HS-27A (cell line): Measurements from ENCODE around the gene MIF4GD.
"Not testable (repeated sequence)": the region's sequence is repeated elsewhere in the genome, so short reads cannot be mapped to it uniquely, and the experiment has no call there.

Experiments used
- DNase-seq: peaks from one replicate; pipeline ENCODE4 v3.0.0-alpha.2; 2012; ENCODE audit warnings: low read depth, missing footprints

Gene MIF4GD

DNA sequence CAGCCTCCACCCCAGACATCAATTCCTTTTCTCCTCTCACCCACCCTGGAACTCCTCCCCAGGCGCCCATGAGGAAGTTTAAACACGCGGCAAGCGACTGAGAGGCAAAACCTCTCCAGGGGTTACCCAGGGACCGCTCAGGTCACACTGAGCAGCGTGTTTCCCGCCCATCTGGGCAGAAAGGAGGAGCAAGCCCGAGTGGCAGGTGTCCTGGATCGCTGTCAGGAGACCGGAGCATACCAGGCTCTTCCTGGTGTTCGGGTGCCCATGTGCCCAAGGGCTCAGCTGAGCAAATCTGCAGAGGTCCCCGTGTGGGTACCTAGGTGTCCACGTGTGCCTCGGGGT, 17.7 kb upstream of the MIF4GD start:
- DNase-seq: no peak

DNA sequence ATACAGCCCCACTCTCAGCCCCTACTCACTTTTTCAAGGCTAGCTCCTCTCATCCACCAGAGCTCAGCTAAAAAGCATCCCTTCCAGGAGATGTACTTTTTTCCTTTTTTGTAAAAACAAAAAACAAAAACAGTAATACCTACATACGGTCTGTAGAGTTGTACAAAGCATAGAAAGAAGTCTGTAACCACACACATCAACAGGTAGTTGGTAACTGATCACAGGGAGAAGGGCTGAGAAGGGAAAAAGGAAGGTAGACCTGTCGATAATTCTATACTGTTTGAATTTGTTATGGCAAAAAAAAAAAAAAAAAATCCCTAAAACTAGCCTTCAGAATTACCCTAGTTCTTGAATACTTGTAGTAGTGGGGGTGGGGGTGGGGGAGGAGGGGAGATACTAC, 17.3 kb upstream of the MIF4GD start:
- no peak for DNase-seq

DNA sequence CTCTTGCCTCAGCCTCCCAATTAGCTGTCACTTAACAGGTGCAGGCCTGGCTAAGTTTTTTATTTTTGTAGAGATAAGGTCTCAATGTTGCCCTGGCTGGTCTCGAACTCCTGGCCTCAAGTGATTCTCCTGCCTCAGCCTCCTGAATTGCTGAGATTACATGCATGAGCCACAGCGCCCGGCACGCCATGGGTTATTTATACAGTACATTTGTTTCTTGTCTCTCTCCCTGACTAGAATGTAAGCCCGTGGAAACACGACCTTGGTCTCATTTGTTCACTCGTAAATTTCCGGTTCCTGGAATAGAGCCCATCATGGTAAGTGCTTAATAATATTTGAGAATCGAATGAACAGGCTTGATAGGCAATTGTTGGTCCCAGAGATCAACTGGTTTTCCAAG, 16.2 kb upstream of the MIF4GD start:
- DNase-seq: no peak

DNA sequence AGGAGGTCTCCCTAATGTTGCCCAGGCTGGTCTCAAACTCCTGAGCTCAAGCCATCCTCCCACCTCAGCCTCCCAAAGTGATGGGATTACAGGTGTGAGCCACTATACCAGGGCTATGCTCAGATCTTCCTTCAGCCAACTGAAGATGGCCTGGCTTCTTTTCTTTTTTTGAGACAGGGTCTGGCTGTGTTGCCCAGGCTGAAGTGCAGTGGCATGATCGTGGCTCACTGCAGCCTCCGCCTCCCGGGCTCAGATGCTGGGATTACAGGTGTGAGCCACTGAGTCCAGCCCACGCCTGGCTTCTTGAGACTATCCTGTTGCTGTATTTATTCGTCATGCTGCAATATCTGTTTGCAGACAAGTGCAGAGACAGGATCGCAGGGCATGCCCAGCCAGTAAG, 14.1 kb upstream of the MIF4GD start:
- DNase-seq: no peak

DNA sequence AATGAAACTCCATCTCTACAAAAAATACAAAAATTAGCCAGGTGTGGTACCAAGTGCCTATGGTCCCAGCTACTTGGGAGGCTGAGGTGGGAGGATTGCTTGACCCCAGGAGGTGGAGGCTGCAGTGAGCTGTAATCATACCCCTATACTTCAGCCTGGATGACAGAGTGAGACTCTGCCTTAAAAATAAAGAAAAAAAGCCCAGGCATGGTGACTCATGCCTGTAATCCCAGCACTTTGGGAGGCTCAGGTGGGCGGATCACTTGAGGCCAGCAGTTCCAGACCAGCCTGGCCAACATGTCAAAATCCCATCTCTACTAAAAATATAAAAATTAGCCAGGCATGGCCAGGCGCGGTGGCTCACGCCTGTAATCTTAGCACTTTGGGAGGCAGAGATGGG, 9.2 kb upstream of the MIF4GD start:
- DNase-seq: not testable (repeated sequence)

DNA sequence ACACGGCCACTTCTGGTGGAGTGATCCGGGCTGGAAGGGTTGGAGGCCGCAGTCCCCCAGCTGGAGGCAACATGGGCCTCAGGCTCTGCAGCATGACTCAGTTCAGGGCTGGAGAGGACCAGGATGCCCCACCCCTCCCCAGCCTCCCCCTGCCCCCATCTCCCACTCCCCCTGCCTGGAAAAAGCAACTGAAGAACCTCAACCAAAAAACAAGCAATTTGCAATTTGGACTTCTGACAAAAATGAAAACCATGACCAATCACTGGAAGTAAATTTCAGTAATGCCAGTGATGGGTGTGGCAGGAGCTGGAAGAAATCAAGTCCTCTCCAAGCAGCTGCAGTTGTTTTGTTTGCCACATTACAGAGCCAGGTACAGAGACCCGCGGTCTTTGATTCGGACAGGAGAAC, 6.6 kb upstream of the MIF4GD start:
- DNase-seq: peak; percentile 35

DNA sequence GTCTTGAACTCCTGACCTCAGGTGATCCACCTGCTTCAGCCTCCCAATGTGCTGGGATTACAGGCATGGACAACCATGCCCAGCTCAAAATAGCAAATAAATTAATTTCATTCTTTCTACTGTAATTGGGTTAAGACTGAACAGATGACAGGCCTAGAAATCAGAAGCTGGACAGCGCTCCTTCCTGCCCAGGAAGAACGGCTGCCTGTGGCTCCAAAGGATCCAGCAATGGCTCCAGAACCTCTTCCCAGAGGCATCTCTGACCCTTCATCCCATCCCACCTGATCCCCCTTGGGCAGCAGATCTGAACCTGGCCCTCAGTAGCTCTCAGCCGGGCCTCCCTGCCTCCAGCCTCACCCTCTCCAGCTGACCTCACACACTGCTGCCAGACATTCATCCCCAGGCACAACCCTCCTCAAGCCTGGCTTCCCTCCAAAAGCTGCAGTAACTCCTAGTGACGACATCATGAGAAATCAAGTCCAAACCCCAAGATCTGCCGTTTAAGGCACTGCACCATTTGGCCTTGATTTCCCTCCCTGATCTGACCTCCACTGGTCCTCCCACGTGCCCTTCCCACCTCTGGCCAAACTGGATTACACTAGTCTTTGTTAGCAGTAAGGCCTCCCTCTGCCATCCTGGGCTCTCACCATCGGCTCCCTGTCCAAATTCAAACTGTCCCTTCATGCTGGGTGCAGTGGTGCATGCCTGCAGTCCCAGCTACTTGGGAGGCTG, 3.1 kb upstream of the MIF4GD start:
- DNase-seq: no peak

DNA sequence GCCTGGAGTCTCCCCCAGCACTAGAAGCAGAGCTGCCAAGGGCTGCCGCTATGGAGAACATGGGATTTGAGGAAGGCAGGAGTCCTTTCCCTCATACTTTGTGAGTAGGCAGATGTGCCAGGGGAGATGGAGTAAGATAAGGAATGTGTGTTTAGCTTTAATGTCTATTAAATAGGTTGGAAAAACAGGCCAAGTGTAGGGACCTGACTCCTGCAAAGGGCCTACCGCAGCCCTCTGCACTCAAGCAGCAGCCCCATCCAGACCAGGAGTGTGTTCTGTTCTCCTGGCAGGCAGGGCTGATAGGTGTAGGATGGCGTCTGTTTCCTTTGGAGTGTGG, 1.8 kb upstream of the MIF4GD start:
- no peak for DNase-seq

DNA sequence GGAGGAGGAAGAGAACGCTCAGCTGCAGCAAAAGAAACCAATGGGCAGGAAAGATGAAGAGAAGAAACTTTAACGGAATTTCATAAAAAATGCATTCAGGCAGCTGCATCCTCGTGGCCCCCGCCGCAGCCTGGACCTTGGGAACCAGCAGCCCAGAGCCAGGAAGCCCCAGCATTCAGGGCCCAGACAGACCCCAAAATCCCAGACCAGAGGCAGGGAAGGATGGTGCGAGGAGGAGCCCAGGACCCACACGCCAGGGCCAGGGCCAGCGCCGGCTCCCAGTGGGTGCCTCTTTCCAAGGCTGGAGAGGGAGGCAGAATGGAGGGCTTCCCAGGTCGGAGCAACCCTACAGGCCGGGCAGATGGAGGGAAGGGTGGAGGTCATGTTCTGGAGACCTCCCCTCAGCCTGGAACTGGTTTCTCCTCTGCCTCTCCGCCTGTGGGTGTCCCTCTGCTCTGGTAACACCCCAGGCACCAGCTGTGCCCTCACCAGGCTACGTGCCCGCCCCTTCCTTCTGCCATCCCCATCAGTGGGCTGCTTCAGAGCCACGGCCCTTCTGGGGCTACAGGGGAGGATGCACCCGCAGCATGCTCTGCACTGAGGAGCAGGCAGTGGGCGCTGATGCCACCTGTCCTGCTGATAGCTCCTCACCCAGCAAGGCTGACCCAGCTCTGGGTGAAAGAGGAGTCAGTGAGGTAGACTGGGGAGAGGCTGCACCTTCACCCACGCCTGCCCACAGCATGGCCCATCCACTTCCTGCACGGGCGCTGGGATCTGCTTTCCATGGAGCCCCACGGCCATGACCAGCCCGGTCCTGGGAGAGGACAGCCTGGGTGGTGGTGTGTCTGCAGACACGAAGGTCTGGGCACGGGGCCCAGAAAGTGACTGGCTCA, 1.2 kb upstream of the MIF4GD start:
- DNase-seq: no peak

DNA sequence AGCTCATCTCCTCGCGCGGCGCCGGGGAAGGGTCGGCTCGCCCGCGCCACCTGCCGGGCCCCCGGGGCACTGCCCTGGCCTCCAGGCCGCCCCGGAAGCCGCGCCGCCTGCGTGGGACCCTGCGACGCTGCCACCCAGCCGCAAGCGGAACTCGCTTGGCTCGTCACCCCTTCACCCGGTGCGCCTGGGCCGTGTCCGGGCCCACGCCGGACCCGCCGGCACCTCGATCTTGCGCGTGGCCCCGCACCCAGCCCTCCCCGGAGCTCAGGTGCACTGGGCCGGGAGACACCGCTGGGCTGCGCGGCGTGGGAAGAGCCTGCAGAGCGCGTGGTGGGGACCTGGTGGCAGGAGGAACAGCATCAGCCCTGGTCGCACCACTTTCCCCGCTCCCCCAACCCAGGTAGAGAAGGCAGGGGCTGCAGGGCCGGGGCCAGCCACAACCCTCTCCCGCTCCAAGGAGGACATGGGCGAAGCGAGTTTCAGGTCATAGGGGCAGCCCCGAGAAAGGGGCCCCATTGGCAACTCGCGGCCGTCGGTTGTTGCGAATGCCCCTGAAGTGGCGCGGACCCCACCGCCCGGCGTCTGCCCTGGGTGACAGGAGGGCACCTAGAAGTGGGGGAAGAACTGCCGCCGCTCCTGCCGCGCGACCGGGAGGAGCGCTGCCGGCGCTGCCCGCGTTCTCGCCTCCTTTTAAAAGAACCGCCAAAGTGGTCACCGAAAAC, 363 bp upstream of the MIF4GD start:
- DNase-seq: no peak

DNA sequence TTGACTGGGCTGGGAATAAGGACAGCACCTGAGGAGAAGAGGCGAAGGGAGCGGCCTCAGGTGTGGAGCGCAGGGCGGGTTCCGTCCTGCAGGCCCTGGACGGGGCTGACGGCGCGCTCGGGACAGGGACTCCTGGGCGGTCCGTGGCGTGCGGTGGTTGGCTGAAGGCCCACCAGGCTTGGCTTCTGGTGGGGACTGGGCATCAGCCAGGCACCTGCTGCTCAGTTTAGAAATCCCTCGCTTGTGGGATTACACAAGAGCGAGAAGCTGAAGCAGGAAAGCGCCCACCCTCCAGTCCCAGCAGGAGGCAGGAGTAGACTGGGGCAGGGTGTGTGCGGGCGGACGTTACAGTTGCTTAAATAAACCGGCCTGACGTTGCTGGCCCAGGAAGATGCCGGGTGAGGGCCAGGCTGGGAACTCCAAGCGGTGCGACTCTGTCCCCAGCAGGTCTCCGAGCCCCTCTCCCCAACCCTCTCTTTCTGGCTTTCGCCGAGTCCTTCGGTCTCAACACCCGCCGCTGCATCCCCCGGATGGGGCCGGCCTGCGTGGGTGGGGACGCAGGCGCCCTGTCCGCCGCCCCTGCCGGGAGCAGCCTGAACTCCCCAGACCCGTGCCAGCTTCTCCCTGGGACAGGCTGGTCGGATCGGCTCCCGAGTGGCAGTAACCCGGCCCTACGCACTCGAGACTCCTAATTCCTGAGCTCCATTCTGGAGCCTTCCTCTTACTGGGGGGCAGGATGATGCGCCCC, 639 bp downstream of the MIF4GD start:
- no peak for DNase-seq

DNA sequence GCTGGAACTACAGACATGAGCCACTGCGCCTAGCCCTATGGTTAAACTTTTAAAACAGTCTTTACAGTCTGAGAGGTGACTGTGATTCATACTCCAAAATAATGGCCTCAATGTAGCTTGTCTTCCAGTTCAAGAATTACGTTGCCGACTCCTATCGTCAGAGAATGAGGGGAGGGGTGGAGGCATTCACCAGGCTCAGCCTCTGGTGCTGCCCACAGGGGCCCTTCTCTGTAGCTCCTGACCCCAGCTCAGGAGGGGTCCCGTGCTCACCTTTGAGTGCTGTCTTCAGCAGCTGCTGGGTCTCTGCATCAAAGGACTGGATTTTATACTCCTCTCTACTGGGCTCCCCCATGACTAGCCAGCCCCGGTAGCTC, 1.2 kb downstream of the MIF4GD start:
- DNase-seq: no peak

DNA sequence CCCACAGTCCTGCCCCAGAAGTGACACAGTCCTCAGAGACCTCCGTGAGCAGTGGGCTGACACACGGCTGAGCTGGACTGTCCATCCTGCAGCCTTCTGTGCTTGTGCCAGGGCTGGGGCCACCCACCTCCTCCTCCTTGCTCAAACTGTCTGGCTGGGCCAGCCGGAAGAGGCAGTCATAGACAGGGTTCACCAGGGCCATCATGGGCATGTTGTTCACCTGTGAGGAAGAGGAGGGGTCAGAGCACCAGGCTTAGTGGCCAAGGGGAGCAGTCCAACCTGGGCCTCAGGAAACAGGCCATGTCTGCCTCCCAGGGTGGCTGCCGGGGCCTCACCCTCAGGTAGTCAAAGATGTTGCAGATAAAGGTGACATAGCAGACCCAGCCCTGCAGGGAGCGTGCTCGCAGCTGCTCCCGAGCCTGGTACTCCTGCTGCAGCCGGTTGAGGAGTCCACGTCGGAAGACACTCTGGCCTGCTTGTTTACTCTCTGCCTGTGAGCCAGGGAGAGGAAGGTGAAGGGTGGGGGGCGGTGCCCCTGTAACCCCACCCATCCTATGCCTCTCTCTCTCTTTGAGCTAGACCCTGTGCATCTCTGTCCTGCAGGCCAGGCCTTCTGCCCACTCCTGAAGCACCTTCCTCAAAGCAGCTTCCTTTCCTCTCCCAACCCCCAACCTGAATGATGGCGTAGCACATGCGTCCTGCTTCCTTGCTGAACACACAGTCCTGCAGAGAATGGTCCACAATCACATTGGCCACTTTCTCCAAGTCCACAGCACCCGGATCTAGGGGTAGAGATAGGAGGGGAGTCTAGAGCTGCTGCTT, 3.4 kb downstream of the MIF4GD start:
- no peak for DNase-seq

DNA sequence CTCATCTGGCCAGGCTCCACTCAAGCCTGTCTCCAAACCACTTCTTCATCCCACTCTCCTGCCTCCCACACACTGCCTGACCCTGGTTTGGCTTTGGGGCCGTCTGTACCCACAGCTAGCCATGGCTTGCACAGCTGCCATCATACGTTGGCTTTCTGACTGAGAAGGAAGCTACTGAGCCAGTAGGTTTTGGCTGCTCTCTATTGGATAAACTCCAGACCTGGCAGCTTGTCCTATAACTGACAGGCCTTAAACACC, 3.9 kb downstream of the MIF4GD start:
- no peak for DNase-seq

DNA sequence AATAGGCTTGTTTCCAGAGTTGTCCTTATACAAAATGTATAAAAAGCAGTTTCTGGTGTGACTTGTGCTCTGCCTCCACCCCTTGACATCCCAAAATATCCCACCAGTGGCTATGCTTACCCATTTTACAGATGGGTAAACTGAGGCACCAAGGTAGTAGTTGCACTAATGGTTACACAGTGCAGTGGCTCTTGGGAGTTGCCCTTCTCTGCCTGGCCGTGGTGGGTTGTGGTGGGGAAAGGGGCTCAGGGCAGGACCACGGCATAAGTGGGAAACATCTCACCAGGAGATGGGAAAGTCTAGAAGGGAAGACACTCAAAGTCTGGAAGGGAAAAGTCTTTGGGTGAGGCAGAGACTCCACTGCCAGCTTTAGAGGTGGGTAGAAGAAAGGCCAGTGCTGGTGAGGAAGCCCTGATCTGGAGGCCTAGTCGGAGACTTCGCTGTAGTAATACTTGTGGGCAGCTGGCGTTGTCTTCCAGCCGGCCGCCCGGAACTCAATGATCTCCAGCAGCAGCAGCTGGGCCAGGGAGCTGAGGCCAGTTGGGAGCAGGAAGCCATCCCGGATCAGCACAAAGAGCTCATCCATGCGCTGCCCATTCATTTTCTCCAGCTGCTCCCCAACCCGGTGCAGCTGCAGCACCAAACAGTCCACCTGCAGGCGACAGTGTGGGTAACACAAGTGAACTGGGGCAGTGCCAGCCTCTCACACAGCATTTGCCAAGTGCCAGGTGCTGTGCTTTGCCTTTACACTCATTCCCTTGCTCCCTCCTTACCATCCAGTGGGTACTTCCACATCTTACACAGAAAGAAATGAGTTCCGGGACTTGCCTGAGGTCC, 4.5 kb downstream of the MIF4GD start:
- no peak for DNase-seq

DNA sequence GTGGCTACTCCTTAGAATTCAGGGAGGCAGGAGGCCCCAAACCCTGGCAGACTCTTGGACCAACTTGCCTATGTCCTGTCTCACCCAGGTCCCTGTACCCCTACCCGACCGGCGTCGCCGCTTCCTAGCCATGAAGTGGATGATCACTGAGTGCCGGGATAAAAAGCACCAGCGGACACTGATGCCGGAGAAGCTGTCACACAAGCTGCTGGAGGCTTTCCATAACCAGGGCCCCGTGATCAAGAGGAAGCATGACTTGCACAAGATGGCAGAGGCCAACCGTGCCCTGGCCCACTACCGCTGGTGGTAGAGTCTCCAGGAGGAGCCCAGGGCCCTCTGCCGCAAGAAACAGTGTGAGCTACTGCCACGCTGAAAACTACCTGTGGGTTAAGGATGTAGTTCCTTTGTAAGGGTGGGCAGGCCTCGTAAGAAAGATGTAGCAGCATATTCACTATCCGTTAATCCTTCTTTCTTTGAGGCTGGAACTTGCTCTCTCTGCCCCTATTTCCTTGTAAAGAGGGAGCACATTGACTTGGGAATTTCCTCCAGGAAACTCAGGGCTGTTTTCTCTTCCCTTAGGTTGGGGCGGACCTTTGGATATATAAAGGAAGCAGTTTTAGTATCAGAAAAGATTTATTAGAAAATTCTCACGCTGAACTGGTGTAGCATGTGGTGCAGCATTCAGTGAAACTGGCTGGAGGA, 5.3 kb downstream of the MIF4GD start:
- DNase-seq: no peak

DNA sequence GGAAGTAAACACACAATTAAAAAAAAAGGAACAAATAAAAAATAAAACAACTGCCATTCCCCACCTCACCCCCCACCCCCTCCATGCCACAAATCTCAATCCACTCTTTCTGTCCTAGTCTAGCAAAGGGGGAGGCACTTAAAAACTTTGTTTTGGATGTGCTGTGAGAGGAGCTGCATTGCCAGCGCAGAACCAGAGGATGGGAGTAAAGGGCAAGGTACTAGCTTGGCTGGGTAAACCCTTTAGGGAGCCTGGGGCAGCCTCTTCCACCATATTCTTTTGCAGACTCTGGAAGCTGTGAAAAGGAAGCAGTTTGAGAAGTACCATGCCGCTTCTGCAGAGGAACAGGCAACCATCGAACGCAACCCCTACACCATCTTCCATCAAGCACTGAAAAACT, 8.0 kb downstream of the MIF4GD start:
- DNase-seq: no peak

DNA sequence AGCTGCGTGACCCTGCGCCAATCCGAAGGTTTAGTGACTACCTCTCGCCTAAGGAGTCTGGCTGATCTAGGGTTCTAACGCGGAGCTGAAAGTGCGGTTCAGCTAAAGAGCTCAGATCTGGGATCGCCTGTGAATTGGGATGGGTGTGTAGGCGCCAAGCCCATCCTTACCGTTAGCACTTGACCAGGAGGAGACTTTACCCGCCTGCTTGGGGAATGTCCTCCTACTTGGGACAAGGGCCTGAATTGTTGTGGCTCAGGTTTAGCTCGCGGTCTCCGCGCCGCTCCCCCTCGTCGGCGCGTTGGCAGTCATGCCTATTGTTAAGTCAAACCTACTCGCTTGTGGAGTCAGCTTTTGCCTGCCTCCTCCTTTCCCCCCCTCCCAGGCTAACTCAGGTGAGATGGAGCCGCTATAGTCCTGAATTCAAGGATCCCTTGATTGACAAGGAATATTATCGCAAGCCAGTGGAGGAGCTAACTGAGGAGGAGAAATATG, 8.9 kb downstream of the MIF4GD start:
- DNase-seq: no peak

DNA sequence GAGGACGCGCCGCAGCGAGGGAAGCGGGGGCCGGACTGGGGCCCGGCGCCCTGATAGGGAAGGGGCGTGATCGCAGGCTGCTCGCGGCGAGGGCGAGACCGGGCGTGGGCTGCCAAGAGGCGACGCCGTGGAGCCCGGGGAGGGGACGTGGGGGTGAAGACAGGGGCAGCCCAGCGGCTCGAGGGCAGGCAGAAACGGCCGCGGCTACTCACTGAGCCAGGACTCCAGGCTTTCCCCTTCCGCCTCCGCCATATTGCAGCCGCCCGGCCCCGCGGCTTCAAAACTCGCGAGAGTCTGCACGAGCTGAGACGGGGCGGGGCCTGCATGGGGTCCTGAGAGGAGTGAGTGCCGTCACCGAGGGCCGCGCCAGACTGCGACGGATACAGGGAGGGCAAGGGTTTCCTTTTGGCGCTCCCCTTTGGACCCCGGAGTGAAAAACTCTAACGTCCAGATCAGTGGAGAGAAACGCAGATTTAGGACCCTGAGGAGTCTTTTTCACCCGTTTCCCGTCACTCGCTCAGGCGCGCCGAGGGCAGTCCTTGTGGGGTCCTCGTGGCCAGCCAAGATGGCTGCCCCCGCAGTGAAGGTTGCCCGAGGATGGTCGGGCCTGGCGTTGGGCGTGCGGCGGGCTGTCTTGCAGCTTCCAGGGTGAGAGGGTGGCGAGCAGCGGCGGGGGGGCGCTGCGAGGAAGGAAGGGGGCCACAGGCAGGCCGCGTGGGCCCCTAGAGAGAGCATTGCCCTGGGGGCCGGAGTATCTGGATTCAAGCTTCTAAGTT, 9.5 kb downstream of the MIF4GD start, which contains the start of the genes GGA3 and MRPS7:
TSS of gene GGA3 (minus strand) at position 271 of the 776 bp plus-strand sequence. CDS start at position 252, 19 bp downstream.
TSS of gene MRPS7 (plus strand) at position 544 of the 776 bp plus-strand sequence. CDS start at position 566, 22 bp downstream.
- peak; percentile 66 for DNase-seq
